Islet of Langerhans (tissue), 1 donor: Measurements from ENCODE around the gene PRPSAP1.

ENCODE experiments used
- FAIRE-seq: peaks from one replicate; lab custom pipeline; 2011; peaks lifted over from hg19 to GRCh38; lab: Jason Lieb, UNC

PRPSAP1 gene

DNA sequence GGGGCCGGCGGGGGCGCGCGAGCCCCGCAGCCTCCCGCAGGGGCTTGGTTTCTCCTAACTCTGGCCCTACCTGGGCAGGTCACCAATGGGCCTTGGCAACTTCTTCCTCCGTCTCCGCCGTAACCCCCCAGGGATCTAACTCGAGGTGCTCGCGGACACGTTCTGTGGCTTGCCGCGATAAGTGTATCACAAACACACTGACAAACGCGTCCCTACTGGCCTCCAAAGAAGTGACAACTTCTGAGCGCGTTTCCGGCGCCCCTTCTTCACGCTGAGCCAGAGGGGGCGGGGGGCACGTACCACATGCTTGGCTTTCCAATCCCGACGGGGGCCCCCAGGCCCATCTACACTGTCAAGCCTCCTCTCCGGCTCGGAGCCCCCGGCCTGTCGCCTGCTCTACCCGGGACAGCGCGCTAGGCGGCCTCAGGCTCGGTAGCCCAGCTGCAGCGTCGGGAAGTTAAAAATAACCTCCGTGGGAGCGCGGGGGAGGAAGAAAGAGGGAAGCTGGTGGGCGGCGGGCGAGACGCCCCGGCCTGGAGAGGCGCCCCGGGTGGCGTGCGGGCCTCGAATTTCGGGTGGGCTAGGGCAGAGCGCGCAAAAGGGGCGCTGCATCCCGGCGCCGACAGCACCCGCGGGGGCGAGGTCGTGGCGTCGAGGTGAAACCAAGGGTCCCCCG, 30.0 kb upstream of the PRPSAP1 start:
- FAIRE-seq: no peak

- no peak for FAIRE-seq
Measured at GRCh38 chr17:76382803-76383545, 29.3 kb upstream of the PRPSAP1 start.

- FAIRE-seq: no peak
Measured at GRCh38 chr17:76382351-76382802, 28.7 kb upstream of the PRPSAP1 start.

GRCh38 chr17:76381633-76382350, 28.1 kb upstream of the PRPSAP1 start:
- FAIRE-seq: no peak

DNA sequence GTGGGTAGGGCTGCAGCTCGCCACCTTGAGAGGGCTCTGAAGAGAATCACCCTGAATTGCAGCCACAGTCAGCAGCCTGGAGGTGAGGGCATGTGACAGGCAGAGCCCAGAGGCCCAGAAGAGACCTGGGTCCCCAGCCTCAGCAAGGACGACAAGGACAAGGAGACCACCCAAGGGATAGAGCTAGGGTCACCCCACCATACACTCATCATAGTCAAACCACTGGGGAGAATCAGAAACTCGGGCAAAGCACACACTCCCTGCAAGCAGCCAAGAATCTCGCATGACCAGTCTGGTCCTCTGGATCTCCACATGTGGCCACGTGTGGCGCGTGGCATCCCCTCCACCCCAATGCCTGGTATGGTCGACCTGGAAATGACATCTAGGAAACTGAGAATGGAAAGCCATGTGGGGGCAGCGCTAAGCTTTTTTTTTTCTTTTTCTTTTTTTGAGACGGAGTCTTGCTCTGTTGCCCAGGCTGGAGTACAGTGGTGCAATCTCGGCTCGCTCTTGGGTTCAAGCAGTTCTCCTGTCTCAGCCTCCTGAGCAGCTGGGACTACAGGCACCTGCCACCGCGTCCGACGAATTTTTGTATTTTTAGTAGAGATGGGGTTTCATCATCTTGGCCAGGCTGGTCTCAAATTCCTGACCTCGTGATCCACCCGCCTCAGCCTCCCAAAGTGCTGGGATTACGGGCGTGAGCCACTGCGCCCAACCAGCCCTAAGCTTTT, 26.1 kb upstream of the PRPSAP1 start:
- FAIRE-seq: no peak

DNA sequence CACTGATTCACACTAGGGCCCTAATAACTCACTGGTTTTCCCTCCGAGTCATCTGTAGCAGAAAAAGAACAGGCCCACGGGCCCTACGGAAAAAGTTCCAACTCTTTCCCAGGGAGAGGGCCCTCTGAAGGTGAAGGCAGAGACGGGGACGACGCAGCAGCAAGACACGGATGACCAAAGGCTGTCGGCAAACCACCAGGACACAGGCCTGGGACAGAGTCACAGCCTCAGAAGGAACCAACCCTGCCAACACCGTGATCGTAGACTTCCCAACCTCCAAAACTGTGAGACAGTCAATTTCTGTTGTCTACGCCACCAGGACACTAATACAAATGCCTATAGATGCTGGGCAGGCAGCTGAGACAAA, 25.5 kb upstream of the PRPSAP1 start:
- FAIRE-seq: no peak

GRCh38 chr17:76378548-76379274, 25.0 kb upstream of the PRPSAP1 start:
- no peak for FAIRE-seq

DNA sequence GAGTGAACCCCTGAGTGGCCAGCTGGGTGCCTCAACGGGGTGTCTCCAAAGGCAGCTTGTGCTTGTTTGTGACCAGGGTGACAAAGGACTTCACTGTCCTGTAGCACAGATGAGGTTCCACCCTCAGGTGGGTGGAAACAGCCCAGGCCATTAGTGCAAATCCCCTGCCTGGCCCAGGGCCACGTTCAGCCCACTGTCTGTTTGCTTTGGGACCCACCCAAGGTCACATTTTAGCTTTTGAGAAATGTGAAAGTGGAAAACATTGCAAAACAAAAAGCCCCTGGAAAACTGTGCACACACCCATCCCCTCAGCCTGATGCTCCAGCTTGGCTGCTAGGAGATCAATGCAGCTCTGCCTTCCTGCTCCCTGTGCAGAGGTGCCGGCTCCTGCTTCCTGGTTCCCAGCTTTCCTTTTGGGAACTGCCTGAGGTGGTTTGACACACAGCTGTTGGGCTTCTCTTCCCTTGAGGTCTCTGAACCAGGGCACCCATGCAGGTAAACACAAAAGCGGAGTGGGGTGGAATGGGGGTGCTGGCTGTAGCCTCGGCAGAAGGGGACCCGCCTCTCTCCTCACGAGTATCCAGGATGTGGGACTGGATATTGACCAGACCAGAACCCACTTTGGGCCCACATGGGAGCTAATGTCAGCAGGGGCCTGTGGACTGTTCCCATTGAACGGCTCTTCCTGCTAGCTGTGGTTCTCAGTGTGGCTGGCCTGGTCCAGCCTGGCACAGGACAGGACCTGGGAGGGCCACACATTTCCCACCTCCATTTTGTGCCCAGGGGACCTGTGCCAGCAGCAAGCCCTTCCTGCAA, 22.8 kb upstream of the PRPSAP1 start:
- FAIRE-seq: no peak

DNA sequence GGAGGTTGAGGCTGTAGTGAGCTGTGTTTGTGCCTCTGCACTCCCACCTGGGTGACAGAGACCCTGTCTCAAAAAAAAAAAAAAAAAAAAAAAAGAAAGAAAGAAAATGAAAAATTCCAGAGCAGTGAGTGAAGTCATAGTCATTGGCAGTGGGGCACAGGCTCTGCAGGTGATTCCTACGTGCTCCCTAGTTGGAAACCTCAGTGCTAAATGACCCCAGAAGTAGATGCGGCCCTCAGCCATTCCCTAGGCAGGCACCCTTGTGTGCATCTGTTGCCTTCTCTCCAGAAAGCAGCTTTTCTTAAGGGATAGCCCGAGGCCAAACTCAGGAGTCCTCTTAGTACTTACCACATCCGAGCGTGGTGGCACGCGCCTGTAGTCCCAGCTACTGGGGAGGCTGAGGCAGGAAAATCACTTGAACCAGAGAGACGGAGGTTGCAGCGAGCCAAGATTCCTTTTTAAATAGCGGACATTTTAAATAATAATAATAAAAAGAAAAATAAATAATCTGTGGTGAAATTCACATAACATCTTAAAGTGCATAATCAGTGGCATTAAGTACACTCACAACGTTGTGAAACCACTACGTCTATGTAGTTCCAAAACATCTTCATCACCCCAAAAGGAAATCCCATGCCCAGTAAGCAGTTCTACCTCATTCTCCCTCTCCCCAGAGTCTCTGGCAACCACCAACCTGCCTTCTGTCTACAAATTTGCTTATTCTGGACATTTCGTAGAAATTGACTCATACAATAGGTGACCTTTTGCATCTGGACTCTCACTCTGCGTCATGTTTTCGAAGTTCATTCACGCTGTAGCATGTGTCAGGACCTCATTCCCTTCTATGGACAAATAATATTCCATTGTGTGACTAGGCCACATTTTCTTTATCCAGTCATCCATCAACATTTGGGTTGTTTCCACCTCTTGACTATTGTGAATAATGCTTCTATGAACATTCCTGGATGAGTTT, 18.2 kb upstream of the PRPSAP1 start:
- no peak for FAIRE-seq

GRCh38 chr17:76370261-76370993, 16.7 kb upstream of the PRPSAP1 start:
- FAIRE-seq: no peak

DNA sequence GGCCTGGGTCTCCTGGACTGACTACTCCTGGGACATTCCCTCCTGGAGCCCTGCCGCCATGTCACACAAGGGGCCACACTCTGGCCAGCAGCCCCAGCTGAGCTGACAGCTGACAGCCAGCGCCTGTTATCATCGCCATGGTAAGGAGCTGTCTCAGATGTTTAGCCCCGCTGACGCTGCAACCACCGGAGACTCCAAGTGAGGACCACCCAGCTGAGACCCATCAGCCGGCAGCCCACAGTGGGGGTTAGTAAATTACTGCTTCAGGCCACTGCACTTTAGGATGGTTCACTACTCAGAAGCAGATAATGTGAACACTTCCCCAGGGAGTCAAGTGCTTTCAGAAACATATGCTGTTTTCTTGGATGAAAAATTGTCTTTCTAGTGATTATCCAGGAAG, 16.1 kb upstream of the PRPSAP1 start:
- no peak for FAIRE-seq

- FAIRE-seq: no peak
Measured at GRCh38 chr17:76369379-76369778, 15.7 kb upstream of the PRPSAP1 start.

DNA sequence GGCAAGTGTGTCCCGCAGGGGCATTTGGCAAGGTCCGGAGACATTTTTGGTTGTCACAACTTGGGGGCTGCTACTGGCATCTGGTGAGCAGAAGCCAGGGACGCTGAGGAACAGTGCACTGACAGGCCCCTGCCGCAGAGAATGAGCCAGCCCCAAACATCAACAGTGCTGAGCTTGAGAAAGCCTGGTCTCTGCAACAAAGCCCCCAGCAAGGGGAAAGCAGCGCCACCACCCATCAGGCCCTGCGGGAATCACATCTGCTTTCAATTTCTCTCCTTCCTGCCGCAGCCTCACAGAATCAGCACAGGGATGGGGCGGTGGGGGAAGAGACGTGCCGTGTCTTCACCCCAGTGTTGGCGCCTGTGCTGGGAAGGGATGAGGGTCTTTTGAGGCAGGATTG, 14.8 kb upstream of the PRPSAP1 start:
- FAIRE-seq: no peak

GRCh38 chr17:76367642-76368041, 13.9 kb upstream of the PRPSAP1 start:
- no peak for FAIRE-seq

- FAIRE-seq: no peak
Measured at GRCh38 chr17:76366247-76366646, 12.5 kb upstream of the PRPSAP1 start.

DNA sequence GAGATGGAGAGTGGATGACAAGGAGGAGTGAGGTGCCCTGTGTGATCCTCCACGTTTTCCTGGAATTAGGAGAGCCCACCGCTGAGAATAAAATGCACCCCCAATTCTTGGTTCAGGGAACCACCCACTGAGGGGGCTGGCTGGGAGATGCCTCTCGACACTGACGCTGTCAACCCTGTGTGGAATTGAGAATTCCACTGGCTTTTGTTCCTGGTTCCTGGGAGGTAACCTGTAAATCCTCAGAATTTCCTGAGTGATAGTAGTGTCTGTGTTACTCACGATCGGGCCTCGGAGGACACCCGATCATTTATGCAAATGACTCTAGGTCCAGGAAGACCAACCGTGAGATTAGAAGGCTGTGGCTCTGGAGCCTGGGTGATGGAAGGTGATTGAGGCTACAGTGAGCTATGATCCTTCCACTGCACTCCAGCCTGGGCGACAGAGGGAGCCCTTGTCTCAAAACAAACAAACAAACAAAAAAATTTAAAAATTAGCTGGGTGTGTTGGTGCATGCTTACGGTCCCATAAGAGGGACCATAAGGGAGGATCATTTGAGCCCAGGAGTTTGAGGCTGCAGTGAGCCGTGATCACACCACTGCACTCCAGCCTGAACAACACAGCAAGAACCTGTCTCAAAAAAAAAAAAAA, 11.7 kb upstream of the PRPSAP1 start:
- no peak for FAIRE-seq

DNA sequence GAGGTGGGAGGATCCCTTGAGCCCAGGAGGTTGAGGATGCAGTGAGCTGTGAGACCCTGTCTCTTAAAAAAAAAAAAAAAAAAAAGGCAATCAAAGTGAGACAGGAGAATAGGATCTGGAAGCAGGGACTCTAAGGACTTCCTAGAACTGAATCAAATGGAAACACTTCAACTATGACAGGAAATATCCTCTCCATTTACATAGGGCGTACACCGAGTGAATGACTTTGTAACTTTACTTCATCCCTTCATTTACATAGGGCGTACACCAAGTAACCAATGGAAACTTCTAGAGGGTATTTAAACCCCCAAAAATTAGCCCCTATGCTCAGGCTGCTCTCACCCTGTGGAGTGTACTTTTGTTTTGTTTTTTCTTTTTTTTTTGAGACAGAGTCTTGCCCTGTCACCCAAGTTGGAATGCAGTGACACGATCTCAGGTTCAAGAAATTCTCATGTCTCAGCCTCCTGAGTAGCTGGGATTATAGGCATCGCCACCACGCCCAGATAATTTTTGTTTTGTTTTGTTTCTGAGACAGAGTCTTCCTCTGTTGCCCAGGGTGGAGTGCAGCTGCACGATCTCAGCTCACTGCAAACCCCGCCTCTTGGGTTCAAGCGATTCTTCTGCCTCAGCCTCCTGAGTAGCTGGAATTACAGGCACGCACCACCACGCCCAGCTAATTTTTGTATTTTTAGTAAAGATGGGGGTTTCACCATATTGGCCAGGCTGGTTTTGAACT, 9.6 kb upstream of the PRPSAP1 start:
- no peak for FAIRE-seq

DNA sequence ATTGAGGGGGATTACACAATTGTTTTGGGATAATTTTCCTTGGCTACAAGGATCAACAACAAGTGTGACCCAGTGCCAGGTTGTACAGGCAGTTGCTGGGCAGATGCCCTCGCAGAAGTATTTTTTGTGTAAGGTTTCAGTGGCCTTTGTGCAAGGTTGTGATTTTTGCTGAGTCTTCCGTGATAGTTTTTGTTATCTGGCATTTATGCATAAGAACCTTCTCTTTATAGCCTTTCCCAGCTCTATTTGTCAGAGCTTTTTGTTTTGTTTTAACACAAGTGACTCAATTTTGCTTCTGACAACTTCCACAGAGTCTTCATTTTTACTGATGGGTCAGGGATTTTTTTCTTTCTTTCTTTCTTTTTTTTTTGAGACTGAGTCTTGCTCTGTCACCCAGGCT, 6.7 kb upstream of the PRPSAP1 start:
- no peak for FAIRE-seq
